ENCODE measurements around the gene REEP2. TPM values are rescaled to one million over a fixed set of nuclear protein-coding genes. Genes with fewer than 3 reads are reported as not detected.

REEP2 gene
- total RNA-seq, 1 experiment from 2014 or later, result 2.4 TPM

DNA sequence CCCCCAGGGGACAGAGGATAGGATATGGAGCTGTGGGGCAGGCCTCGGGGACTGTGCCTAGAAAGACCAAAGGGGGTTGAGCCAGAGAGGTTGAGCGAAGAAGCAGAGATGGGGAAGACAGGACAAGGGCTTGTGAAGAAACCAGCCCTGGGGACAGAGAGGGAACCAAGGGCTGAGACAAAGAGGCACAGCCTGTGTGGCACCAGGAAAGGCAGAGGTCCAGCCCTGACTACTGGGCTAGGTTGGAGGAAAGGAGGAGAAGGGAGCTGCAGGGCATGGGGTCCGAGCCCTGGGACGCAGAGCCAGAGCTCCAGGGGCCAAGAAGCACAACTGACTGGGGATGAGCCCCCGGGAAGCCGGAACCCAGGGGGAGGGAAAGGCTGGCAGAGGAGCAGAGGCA lies 9.2 kb downstream of the REEP2 start:
- no peak for DNase-seq (ENCODE audit: extremely low read depth, low read depth)

DNA sequence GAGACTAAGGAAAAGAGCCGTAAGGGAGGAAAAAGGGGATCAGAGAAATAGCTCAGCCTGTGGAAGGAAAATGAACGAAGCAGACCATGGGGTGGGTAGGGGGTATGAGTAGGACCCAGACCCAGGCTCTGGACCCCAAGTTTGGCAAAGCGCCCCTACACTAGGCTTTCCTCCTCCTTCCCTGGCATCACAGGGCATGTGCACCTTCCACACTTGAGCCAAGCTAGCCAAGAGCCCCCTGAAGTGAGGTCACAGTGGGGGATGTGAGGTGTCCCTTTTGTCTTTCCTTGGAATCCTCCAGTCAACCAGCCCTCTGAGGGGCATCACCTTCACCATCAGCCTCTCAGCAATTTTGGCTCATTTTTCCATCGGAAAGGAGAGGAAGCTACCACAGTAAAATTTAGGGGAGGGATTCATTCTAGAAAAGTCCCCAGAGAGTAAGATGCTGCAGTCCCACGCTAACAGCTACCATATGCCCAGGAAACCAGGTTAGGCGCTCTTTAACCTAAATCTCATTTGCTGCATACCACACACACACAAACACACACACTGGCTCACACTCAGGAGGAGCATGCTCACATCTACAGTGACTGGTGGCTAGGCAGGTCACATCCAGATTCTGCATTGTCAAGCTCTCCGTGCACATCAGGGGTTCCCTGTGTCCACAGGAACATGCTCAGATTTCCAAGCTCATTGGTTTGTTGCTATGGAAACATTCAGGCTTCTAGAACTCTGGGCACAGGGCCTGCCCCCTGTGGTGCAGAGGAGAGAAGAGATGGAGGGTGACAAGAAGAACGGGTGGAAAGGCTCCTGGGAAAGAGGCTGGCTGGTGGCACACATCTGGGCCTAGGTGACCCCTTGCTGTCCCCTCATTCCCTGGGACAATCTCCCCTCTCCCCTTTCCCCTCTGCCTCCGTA lies 9.9 kb downstream of the REEP2 start:
- DNase-seq (ENCODE audit: extremely low read depth, low read depth), result no peak

DNA sequence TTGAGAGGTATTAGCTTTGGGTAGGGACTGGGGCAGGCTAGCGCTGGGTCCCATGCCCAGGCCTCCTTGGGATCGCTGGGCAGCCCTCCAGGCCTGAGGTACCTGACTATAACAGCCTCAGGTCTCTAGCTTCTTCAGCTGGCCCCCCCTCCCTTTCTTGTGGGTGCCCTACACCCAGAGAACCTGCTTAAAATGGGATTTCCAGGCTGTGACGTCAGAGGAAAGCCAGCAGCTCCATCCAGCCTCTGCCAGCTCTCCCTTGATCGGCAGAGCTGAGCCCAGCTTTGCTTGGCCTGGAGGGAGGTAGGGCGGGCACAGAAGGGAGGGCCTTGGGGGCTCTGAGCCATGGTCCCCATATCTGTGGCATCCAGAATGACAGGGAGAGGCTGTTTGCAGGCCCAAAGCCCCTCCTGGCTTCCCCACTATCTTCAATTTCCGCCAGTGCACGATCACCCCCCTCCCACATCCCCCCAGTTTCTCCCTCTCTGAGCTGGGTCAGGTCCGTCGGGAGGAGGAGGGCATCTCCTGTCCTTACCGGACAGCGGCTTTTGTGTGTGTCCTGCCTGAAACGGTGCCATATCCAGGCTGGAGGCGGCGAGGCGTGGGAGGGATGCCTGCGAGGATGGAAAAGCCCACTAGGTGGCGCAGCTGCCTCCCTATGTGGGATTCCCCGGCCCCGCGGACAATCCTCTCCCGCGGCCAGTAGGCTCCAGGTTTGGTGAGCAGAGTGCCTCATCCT lies 10.8 kb downstream of the REEP2 start:
- peak; percentile 84 for DNase-seq (ENCODE audit: extremely low read depth, low read depth)

DNA sequence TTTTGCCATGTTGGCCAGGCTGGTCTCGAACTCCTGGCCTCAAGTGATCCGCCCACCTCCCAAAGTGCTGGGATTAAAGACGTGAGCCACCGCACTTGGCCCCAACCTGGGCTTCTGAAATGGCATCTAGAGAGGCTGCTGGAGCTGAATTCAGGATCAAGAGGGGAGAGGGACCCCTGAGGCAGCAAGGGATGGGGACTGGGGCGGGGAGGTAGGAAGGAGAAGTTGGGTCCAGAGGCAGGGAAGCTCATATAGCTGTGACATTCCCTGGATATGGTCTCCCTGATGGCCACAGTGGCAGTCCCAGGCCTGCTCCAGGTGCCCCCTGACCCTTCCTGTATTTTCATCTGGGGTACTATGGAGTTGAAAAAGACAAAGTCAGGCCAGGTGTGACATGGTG lies 12.1 kb downstream of the REEP2 start:
- DNase-seq (ENCODE audit: extremely low read depth, low read depth), result no peak

DNA sequence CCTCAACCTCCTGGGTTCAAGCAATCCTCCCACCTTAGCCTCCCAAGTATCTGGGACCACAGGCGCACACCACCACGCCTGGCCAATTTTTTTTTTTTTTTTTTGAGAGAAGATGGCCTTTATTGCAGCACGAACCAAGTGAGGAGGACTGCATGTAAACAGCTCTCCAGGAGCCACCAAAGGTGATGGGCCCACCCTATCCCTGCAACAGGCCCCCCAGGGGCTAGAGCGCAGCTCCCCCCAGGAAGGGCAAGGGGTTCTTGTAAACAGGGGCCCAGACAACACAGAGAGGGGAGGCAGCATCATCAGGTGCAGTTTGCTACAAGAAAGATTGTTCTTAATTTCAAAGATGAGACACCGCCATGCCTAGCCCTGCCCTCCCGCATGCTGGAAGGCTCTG lies 13.9 kb downstream of the REEP2 start:
- no peak for DNase-seq (ENCODE audit: extremely low read depth, low read depth)

GRCh38 chr5:138453590-138453989 lies 14.7 kb downstream of the REEP2 start:
- no peak for DNase-seq (ENCODE audit: extremely low read depth, low read depth)

GRCh38 chr5:138454121-138454520 lies 15.3 kb downstream of the REEP2 start:
- DNase-seq (ENCODE audit: extremely low read depth, low read depth), result no peak

DNA sequence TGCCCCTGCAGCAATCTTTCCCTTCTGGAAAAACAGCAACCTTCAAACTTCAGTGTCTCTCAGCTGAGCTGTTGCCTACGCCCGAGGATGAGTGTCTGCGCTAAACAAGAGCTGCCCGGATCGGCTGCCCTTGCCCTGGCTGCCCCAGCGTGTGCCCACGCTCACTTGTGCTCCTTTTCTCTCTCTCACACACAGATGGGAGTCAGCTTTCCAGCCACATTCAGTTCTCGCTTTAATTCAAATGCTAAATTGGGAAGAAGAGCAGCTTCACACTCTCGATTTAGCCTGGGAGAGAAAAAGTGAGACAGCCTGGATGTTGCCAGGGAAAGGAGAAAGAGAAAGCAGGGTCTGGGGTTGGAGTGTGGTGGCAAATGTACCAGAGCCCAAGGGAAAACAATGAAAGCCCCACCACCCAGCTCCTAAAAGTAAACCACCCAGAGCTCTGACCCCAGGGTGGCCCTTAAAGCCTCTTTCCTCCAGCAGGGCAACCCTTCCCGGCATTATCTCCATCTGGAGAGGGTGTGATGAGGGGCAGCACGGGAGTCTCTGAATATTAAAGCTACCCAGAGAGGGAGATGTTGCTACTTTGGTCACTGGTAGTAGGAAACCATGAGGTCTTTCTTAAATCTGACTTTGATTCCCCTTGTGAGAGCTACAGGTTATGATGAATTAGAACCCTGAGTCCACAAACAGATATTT lies 16.5 kb downstream of the REEP2 start:
- no peak for DNase-seq (ENCODE audit: extremely low read depth, low read depth)

GRCh38 chr5:138457531-138458275 lies 18.8 kb downstream of the REEP2 start:
- no peak for DNase-seq (ENCODE audit: extremely low read depth, low read depth)

GRCh38 chr5:138458384-138458783 lies 19.5 kb downstream of the REEP2 start:
- no peak for DNase-seq (ENCODE audit: extremely low read depth, low read depth)

- no peak for DNase-seq (ENCODE audit: extremely low read depth, low read depth)
Observed at GRCh38 chr5:138458856-138459255, 20.0 kb downstream of the REEP2 start.

DNA sequence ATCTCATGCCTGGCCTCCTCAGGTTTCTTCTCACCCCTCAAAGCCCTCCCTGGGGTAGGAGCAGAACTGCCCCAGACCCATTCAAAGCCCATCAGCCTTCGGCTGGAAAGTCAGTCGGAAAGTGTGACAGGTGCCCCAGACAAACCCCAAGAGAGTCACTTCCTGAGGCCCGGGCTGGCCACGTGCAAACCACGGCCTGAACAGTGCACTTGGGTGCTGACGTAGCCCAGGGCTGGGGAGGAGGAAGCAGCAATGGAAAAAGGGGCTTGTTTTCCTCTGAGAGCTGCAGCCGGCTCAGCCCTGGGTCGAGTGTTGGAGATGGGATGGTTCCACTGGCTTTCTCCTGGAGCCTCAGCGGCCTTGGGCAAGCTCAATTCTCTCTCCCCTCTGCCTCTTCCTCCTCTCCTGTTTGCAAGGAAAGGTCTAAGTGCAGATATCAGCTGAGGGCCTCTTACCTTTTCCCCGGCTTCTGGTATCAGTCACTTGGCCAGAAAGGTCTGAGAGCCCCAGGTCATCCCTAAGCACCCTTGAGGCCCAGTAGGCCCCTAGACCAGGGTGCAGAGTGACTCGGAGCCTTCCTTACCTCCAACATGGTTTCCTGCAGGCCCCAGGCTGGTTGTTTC lies 20.6 kb downstream of the REEP2 start:
- no peak for DNase-seq (ENCODE audit: extremely low read depth, low read depth)

DNA sequence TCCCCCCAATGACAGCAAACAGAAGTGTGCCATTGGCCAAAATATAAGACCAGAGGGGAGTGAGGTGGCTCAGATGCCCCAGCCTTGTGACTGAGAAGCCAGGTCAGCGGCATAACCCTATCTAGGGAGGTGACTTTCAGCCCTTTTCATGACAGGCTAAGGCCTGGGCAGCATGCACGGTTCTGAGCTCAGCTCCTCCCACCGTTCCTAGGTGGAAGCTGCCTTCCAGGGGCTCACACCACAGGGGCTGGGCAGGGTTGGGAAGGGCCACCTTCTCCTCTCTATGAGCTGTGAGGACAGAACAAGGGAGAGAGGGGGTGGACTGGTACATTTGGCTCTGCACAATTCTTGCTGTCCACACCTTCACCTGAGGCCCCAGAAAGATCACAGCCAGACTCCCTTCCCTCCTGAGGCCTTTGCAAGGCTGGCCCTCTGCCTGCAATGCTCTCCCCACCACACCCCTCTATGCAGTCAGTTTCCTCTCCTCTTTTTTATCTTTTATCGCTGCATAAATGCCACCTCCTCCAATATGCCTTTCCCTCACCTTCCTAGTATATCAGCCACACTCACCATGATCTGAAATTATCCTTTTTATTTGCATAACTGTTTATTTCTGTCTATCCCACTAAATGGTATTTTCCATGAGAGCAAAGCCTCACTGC lies 21.3 kb downstream of the REEP2 start:
- DNase-seq (ENCODE audit: extremely low read depth, low read depth), result no peak

DNA sequence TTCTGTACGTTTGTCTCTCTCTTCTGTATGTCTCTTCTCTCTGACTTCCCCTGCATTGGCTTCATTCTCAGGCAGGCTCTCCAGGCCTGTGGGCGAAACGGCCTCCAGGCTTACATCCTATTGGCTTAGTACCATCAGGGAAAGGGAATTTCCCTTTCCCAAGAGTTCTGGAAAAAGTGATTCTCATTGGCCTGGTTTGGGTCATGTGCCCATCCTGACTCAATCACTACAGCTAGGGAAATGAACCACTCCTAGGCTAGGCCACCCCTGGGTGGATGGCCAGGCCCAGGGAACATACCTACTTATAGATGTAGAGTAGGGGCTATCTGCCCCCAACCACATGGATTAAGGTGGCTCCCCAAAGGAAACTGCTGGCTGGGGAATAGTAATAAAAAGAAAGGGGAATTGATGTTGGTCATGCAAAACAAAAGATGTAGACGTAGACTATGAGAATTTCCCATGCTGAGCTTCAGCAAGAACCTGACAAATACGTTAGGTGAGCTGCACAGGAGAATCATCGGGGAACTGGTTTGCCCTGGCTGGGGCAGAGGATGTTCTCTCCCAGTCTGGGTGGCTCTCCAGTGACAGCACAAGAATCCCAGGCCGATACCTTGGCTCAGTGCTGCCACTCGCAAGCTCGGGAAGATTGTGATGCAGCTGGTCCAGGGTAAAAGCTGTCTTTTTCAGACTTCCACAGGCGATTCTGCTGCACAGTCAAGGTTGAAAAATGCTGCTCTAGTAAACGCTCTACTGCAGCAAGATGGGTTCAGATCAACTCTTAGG lies 22.7 kb downstream of the REEP2 start:
- DNase-seq (ENCODE audit: extremely low read depth, low read depth), result no peak

GRCh38 chr5:138463419-138464007 lies 24.7 kb downstream of the REEP2 start:
- no peak for DNase-seq (ENCODE audit: extremely low read depth, low read depth)

GRCh38 chr5:138464008-138464387 lies 25.1 kb downstream of the REEP2 start:
- DNase-seq (ENCODE audit: extremely low read depth, low read depth), result peak; percentile 96

GRCh38 chr5:138464388-138465260 lies 25.8 kb downstream of the REEP2 start:
- peak; percentile 99 for DNase-seq (ENCODE audit: extremely low read depth, low read depth)
